Neural cell (in vitro differentiated cells): ENCODE data around the gene SLC16A12. TPM values are rescaled to one million over a fixed set of nuclear protein-coding genes. Genes with fewer than 3 reads are reported as not detected.

Source experiments
- H2AFZ ChIP-seq: fragments of 200-600, 300-800 bp; sonication (generic), shearing (Covaris generic); 2 replicates; pipeline ENCODE4 v1.6.0; 2014; ENCODE audit warnings: low read depth, mild to moderate bottlenecking, antibody characterized with exemption, low read length, moderate library complexity
- H3F3A ChIP-seq: fragments of 200-600 bp; shearing (Covaris generic); 2 replicates; pipeline ENCODE4 v1.6.1; 2016; ENCODE audit warnings: mild to moderate bottlenecking, moderate library complexity, mixed read lengths, antibody characterized with exemption, low read length; ENCODE audit not compliant: insufficient read depth, poor library complexity, severe bottlenecking
- H3K27ac ChIP-seq: fragments of 200-600, 300-800 bp; sonication (generic), shearing (Covaris generic); 2 replicates; pipeline ENCODE4 v1.5.1; 2014; ENCODE audit warnings: mild to moderate bottlenecking, low read length, moderate library complexity
- H3K27me3 ChIP-seq: fragments of 300-800, 200-600 bp; sonication (generic), shearing (Covaris generic); 2 replicates; pipeline ENCODE4 v1.6.0; 2014; ENCODE audit warnings: mild to moderate bottlenecking, low read depth, low read length, moderate library complexity; ENCODE audit not compliant: insufficient read depth
- H3K36me3 ChIP-seq: fragments of 300-800, 200-600 bp; sonication (generic), shearing (Covaris generic); 2 replicates; pipeline ENCODE4 v1.5.1; 2014; ENCODE audit warnings: mild to moderate bottlenecking, antibody characterized with exemption, low read length, moderate library complexity; ENCODE audit not compliant: insufficient read depth
- H3K4me2 ChIP-seq: fragments of 300-800, 200-600 bp; sonication (generic), shearing (Covaris generic); 2 replicates; pipeline ENCODE4 v1.6.0; 2014; ENCODE audit warnings: mild to moderate bottlenecking, low read length
- H3K4me3 ChIP-seq: fragments of 300-800, 200-600 bp; sonication (generic), shearing (Covaris generic); 2 replicates; pipeline ENCODE4 v1.5.1; 2014; ENCODE audit warnings: mild to moderate bottlenecking, low read length, moderate library complexity
- H3K79me2 ChIP-seq: fragments of 200-600 bp; shearing (Covaris generic); replicated peaks from 2 replicates; pipeline ENCODE4 v1.6.0; 2014; ENCODE audit warnings: mild to moderate bottlenecking, low read length, moderate library complexity; ENCODE audit not compliant: insufficient read depth
- H3K9ac ChIP-seq: fragments of 300-800, 200-600 bp; sonication (generic), shearing (Covaris generic); 2 replicates; pipeline ENCODE4 v1.6.1; 2016; ENCODE audit warnings: mild to moderate bottlenecking, low read length, mixed read lengths
- H3K9me2 ChIP-seq: fragments of 200-600 bp; shearing (Covaris generic); 2 replicates; pipeline ENCODE4 v1.6.1; 2016; ENCODE audit warnings: mild to moderate bottlenecking, low read length, mixed read lengths; ENCODE audit not compliant: insufficient read depth
- H3K9me3 ChIP-seq: fragments of 200-600, 300-800 bp; sonication (generic), shearing (Covaris generic); 2 replicates; pipeline ENCODE4 v1.6.1; 2016; ENCODE audit warnings: mild to moderate bottlenecking, mixed run types, low read length, moderate library complexity, mixed read lengths
- H4K20me1 ChIP-seq: fragments of 200-600 bp; shearing (Covaris generic); 2 replicates; pipeline ENCODE4 v1.6.1; 2016; ENCODE audit warnings: mild to moderate bottlenecking, mixed run types; ENCODE audit not compliant: insufficient read depth
- CTCF ChIP-seq: fragments of 450-650 bp; IDR thresholded peaks from 2 replicates; pipeline ENCODE4 v1.5.1; 2014; ENCODE audit warnings: antibody characterized with exemption, mild to moderate bottlenecking, moderate library complexity; ENCODE audit not compliant: poor library complexity, severe bottlenecking
- EP300 ChIP-seq: fragments of 450-650 bp; conservative IDR thresholded peaks from 2 replicates; pipeline ENCODE4 v1.6.1; 2014; ENCODE audit warnings: antibody characterized with exemption, mild to moderate bottlenecking, moderate library complexity; ENCODE audit not compliant: poor library complexity, severe bottlenecking
- EZH2 ChIP-seq: fragments of 200-600, 300-800 bp; shearing (Covaris generic), sonication (generic); IDR thresholded peaks from 2 replicates; pipeline ENCODE4 v1.6.1; 2014; ENCODE audit warnings: antibody characterized with exemption, low read length, borderline replicate concordance, mild to moderate bottlenecking; ENCODE audit not compliant: insufficient read depth, poor library complexity, severe bottlenecking
- MXI1 ChIP-seq: fragments of 450-650 bp; conservative IDR thresholded peaks from 2 replicates; pipeline ENCODE4 v1.6.1; 2014; ENCODE audit warnings: antibody characterized with exemption, mild to moderate bottlenecking; ENCODE audit not compliant: poor library complexity, severe bottlenecking
- POLR2AphosphoS5 ChIP-seq: IDR thresholded peaks from 2 replicates; pipeline ENCODE4 v1.6.1; 2012
- RAD21 ChIP-seq: fragments of 450-650 bp; conservative IDR thresholded peaks from 2 replicates; pipeline ENCODE4 v1.6.1; 2014; ENCODE audit warnings: antibody characterized with exemption, mild to moderate bottlenecking, moderate library complexity
- REST ChIP-seq: IDR thresholded peaks from 2 replicates; pipeline ENCODE4 v1.6.1; 2012; ENCODE audit warnings: borderline replicate concordance
- SMC3 ChIP-seq: fragments of 450-650 bp; conservative IDR thresholded peaks from 2 replicates; pipeline ENCODE4 v1.6.1; 2014; ENCODE audit warnings: antibody characterized with exemption, mild to moderate bottlenecking, moderate library complexity; ENCODE audit not compliant: poor library complexity
- TAF1 ChIP-seq: IDR thresholded peaks from 2 replicates; pipeline ENCODE4 v1.6.1; 2012; ENCODE audit warnings: low read depth
- polyA plus RNA-seq: library from polyadenylated mRNA; depleted of rRNA; stranded (reverse); fragments of >200 nt; gene quantifications from 2 replicates; pipeline ENCODE4 v1.2.3, GENCODE V29; 2014

SLC16A12 gene
- polyA plus RNA-seq, 1 donor from 2014 or later, result 0.04 TPM

- Histone ChIP-seq H4K20me1 (no peaks in the 10 kb centered on the region), H3K4me3 (peak overlapping the region; percentile 90), H3K79me2 (peaks cover 3% of the 10 kb centered on the region), H3K27ac (peak overlapping the region; percentile 75), H3K36me3 (no peaks in the 10 kb centered on the region), H2AFZ (peak overlapping the region; percentile 90), H3F3A (no peaks in the 10 kb centered on the region), H3K9me3 (no peaks in the 10 kb centered on the region), H3K4me2 (peak overlapping the region; percentile 64), H3K9me2 (no peaks in the 10 kb centered on the region), H3K27me3 (no peaks in the 10 kb centered on the region), H3K9ac (peak overlapping the region; percentile 82)
- TF ChIP-seq CTCF (no peak), SMC3 (peak; percentile 5), EP300 (peak; percentile 12), EZH2 (no peak), REST (peak; percentile 5), POLR2AphosphoS5 (no peak), TAF1 (no peak), RAD21 (no peak), MXI1 (peak; percentile 15)
Observed at GRCh38 chr10:89414879-89415821, 120.2 kb downstream of the SLC16A12 start.

DNA sequence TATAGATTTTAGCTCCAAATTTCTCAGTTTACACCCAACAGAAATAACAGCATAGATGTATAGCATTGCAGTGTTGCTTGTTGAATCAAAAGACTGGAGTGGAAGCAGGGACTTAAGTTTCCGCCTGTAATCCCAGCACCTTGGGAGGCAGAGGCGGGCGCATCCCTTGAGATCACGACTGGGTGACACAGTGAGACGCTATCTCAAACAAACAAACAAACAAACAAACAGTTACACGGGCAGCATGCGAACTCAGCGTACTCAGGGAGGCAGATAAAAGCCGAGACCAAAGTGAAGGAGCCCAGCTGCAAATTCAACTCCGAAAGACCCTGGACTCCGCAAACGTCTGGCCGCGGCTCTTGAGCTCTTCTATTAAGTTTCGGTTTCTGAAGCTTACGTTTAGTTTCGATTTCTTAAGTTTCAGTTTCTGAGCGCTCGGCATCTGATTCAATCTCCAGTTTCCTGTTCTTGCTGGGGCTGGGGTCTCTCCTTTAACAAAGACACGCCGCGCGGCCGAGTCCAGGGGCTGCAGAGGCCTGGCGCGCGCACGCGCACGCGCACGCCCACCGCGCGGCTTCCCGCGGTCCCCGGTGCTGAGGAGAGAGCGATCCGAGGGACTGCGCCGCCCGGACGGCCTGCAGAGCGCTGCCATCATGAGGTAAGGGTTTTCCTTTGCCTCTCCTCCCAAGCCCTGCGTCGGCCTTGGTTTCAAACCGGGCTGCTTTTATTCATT lies 121.1 kb downstream of the SLC16A12 start, which contains the start of gene IFIT5:
Gene IFIT5, plus strand, starts transcription at position 423 of the 733 bp plus-strand sequence. Its CDS starts 231 bp downstream, at position 654.
- Histone ChIP-seq H3K27ac (peak within 1 kb of the TSS; percentile 75), H3K4me2 (peak within 1 kb of the TSS; percentile 64), H4K20me1 (no peaks in the 10 kb centered on the region), H3K4me3 (peak within 1 kb of the TSS; percentile 90), H3F3A (no peaks in the 10 kb centered on the region), H3K9me3 (no peaks in the 10 kb centered on the region), H3K9ac (peak within 1 kb of the TSS; percentile 82), H3K79me2 (peaks cover 3% of the 10 kb centered on the region), H2AFZ (peak within 1 kb of the TSS; percentile 90), H3K9me2 (no peaks in the 10 kb centered on the region), H3K36me3 (no peaks in the 10 kb centered on the region), H3K27me3 (no peaks in the 10 kb centered on the region)
- TF ChIP-seq TAF1, result peak; percentile 77
- TF ChIP-seq EP300, result no peak
- no peak for TF ChIP-seq CTCF
- TF ChIP-seq POLR2AphosphoS5, result peak; percentile 75
- peak; percentile 61 for TF ChIP-seq MXI1
- peak; percentile 51 for TF ChIP-seq REST
- no peak for TF ChIP-seq RAD21
- TF ChIP-seq EZH2, result no peak
- TF ChIP-seq SMC3, result peak; percentile 14
